HG03175 (cell line): ENCODE results near the gene NEK2.
"Not testable (repeated sequence)": the region's sequence is repeated elsewhere in the genome, so short reads cannot be mapped to it uniquely, and the experiment has no call there.

Experiments used
- ATAC-seq: cut with Tn5 transposase; IDR thresholded peaks from one replicate; pipeline ENCODE4 v1.9.1; 2021; ENCODE audit warnings: mild to moderate bottlenecking, moderate library complexity; ENCODE audit not compliant: unreplicated experiment

NEK2 gene

GRCh38 chr1:211675230-211676105, at the start of gene NEK2:
Gene NEK2, minus strand, starts transcription at chr1:211675621. Its CDS starts 142 bp downstream, at chr1:211675479.
- peak; percentile 95 for ATAC-seq

DNA sequence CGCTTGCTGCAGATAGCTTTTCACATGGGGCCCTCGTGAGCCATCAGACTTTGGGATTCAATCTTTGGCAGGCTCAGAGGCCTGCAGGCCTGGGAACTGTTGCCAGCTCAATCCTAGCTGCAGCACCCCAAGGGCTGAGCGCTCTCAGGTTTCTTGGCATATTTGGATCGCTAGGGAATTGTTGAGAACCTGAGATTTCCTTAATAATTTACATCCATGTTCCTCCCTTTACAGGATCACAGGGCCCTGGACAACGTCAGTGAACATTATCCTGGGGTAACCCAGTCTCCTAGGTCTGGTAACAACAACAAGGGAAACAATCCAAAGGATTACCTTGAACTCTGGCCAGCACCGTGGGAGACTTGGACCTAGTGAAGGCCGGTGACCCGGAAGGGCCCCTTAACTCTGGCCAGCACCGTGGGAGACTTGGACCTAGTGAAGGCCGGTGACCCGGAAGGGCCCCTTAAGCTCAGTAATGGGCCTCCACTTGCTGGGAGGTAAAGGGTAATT, 49.3 kb upstream of the NEK2 start:
- no peak for ATAC-seq

- ATAC-seq: no peak
These were observed 47.9 kb upstream of the NEK2 start for GRCh38 chr1:211723273-211723672.

DNA sequence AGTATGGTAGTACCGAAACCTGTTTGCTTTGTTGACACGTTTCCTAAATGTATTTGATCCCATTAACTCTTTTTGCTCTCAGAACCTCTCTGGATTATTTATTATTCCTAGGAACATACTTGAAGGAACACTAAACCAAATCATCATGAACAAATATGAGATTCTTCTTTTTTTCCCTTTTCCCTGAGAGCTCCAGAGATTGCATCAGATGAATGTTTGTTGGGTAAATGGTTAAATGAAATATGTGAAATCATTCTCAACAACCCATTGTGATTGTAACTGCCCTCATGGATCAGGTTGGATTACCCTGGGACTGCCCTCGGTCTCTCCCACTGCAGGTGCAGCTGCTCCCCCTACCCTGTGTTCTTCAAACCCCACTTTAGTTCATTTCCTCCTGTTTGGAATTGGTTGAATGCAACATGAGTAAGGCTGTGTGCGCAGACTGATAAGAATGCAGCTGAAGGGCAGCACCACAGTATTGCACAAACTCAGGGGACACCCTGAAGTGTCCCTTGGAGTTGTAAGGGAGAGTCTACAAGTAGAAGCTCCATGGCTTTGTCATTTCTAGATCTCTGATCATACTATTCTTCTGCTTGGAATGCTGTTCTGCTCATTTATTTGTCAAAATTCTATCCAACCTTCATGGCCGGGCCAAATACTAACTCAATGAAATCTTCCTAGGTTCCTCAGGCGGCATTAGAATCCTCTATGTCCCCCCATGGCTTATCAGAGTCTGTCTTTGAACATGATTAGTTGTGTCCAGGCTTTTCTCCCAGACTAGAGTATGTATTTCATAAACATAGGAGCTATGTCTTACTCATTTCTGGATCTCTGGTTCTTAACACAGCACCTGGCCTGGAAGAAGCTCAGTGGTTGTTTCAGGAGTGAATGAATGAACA, 47.1 kb upstream of the NEK2 start:
- ATAC-seq: no peak

GRCh38 chr1:211716555-211716954, 41.1 kb upstream of the NEK2 start:
- ATAC-seq: not testable (repeated sequence)

- ATAC-seq: no peak
These were observed 40.5 kb upstream of the NEK2 start for GRCh38 chr1:211715971-211716370.

DNA sequence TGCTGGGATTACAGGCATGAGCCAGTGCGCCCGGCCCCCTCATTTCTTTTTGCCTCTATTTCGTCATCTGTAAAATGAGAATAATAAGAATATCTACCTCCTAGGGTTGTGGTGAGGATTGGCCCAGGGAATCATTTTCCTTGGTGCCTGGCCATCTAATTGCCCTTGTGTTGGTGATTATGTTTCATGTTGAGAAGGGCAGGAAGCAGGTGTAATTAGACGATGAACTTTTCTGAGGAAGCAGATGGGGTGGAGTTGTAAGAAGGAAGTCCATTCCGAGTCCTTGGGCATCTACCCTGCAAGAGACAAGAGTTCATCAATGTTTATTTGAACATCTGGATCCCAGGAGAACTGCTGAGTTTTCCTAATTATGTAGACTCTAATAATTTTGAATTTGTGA, 38.7 kb upstream of the NEK2 start:
- ATAC-seq: no peak

DNA sequence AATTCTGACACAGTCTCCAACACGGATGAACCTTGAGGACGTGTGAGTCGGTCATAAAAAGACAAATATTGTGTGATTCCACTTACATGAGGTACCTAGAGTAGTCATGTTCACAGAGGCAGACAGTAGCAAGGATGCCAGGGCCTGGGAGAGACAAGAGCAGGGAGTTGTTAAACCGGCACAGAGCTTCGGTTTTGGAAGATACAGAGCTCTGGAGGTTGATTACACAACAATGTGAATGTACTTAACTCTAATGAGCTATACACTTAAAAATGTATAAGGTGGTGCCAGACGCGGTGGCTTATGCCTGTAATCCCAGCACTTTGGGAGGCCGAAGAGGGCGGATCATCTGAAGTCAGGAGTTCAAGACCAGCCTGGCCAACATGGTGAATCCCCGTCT, 37.8 kb upstream of the NEK2 start:
- ATAC-seq: no peak

GRCh38 chr1:211711315-211711705, 35.9 kb upstream of the NEK2 start:
- no peak for ATAC-seq

GRCh38 chr1:211710566-211711314, 35.3 kb upstream of the NEK2 start:
- no peak for ATAC-seq

GRCh38 chr1:211708926-211709325, 33.5 kb upstream of the NEK2 start:
- no peak for ATAC-seq

- ATAC-seq: no peak
These were observed 32.6 kb upstream of the NEK2 start for GRCh38 chr1:211708006-211708405.

- ATAC-seq: no peak
These were observed 30.2 kb upstream of the NEK2 start for GRCh38 chr1:211705467-211706091.

DNA sequence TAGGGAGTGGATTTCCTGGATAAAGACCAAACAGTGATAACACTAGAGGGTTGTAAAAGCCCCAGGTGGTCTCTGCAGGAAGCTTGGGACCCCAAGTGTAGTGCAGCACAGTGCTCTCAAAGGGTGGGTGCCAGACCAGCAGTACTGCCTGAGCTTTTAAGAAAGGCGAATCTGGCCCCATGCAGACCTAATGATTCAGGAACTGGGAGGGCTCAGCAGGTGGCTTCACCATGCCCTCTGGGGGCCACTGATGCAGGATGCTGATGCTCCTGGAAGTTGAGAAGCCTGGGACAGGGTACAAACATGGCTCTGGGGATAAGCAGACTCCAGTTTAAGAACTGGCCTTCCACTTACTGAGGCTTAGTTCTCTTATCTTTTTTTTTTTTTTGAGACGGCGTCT, 29.1 kb upstream of the NEK2 start:
- ATAC-seq: no peak

DNA sequence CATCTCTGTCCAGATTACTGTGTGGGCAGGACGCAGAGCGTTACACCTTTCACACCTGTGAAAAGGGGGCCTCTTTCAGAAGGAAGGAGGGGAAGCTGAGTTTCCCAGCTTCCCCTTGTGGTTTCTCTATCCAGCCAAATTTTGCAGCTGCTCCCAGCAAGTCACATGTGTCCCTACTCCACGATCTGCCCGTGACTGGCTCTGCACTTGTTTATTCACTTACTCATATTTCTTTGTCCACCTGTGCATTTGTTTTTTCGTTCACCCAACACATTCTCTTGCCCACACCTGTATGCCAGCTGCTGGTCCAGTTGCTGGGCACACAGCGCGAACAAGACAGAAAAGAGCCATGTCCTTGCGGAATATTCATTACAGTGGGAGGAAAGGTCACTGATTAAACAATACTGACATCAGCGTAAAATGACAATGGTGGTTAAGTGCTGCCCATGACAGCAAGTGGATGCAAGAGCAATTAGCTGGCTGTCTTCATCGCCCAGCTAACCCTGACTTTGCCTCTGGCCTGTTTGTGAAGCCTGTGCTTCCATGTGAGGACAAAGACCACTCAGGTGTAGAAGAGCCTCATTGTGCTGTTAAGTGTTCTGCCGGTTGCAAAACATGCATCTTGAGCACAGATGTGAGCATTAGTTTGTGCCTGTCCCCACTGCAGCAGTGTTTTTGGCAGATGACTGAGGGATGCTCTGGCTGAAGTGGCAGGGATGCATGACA, 28.6 kb upstream of the NEK2 start:
- ATAC-seq: no peak

DNA sequence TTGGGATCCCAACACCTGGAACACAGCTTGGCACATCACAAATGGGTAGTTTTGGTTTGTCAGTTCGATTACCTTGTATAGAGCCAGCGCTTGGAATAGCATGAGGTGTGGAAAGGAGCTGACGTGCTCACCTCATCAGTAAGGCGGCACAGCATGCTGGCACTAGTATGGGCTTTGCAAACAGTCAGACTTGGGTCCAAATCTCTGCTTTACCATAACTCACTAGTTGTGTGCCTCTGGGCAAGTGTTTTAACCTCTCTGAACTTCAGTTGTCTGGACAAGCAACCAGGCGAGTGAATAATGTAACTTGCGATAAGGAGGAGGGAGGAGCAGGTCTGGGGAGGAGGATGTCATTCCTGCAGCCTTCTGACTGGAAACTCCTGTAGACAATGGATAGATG, 26.3 kb upstream of the NEK2 start:
- ATAC-seq: no peak

GRCh38 chr1:211699059-211699458, 23.6 kb upstream of the NEK2 start:
- no peak for ATAC-seq

- ATAC-seq: peak; percentile 61
These were observed 23.0 kb upstream of the NEK2 start for GRCh38 chr1:211698161-211699026.

GRCh38 chr1:211697356-211697755, 21.9 kb upstream of the NEK2 start:
- peak; percentile 65 for ATAC-seq
